Effector memory CD4-positive, alpha-beta T cell (primary cell): ENCODE data around the gene AP5S1.
"Not testable (repeated sequence)": the region's sequence is repeated elsewhere in the genome, so short reads cannot be mapped to it uniquely, and the experiment has no call there.

Source experiments
- DNase-seq, 3 donors: peaks; one replicate each; pipeline ENCODE4 v3.0.0-alpha.2; 2020
- H3K27ac ChIP-seq: 2 replicates; pipeline ENCODE4 v1.7.0; 2013; ENCODE audit warnings: mild to moderate bottlenecking, low read length, moderate library complexity; ENCODE audit not compliant: insufficient read depth, poor library complexity, severe bottlenecking
- H3K27me3 ChIP-seq: replicated peaks from 2 replicates; pipeline ENCODE4 v1.7.0; 2013; ENCODE audit warnings: mild to moderate bottlenecking, low read length; ENCODE audit not compliant: insufficient read depth, control insufficient read depth, poor library complexity, severe bottlenecking
- H3K36me3 ChIP-seq: 2 replicates; pipeline ENCODE4 v1.7.0; 2013; ENCODE audit warnings: mild to moderate bottlenecking, low read length, moderate library complexity; ENCODE audit not compliant: control insufficient read depth, insufficient read depth
- H3K4me1 ChIP-seq: 2 replicates; pipeline ENCODE4 v1.7.0; 2013; ENCODE audit warnings: low read length, mild to moderate bottlenecking; ENCODE audit not compliant: control insufficient read depth, insufficient read depth, poor library complexity, severe bottlenecking
- H3K4me3 ChIP-seq: 2 replicates; pipeline ENCODE4 v1.7.0; 2013; ENCODE audit warnings: low read length, low read depth, mild to moderate bottlenecking; ENCODE audit not compliant: insufficient read depth, poor library complexity, severe bottlenecking
- H3K9me3 ChIP-seq: 2 replicates; pipeline ENCODE4 v1.7.0; 2013; ENCODE audit warnings: mild to moderate bottlenecking, low read length, moderate library complexity; ENCODE audit not compliant: control insufficient read depth

AP5S1 gene

GRCh38 chr20:3794168-3794567, 26.2 kb upstream of the AP5S1 start:
- H3K27me3 ChIP-seq, H3K36me3 ChIP-seq, H3K27ac ChIP-seq, H3K9me3 ChIP-seq, DNase-seq, H3K4me3 ChIP-seq: not testable (repeated sequence)
- H3K4me1 ChIP-seq = peaks cover 26% of the 10 kb centered on the region

DNA sequence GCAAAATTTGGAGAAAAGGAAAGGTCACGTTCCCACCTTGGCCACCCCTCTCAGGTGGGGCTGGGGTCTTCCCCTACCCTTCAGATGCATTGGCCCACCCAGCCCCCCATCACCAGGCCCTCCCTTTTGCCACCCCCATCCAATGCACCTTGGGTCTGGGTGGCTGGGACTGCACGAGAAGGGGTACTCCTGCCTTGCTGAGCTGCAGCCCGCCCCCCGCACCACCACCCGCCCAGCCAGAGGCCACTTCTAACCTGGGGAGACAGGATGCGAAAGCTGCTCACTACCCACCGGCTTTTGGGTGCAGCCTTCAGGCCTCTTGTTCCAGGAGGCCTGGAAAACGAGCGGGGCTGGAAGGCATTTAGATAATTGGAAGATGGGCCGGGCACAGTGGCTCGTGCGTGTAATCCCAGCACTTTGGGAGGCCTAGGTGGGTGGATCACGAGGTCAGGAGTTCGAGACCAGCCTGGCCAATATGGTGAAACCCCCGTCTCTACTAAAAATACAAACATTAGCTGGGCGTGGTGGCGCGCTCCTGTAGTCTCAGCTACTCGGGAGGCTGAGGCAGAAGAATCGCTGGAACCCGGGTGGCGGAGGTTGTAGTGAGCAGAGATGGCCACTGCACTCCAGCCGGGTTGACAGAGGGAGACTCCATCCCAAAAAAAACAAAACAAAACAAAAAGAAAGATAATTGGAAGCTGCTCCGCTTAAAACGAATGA, 25.5 kb upstream of the AP5S1 start:
- peaks cover 33% of the 10 kb centered on the region for H3K4me1 ChIP-seq
- no peaks in the 10 kb centered on the region for H3K9me3 ChIP-seq
- no peak overlapping the region for H3K4me3 ChIP-seq
- peak overlapping the region; percentile 84 for H3K27ac ChIP-seq
- H3K36me3 ChIP-seq = no peaks in the 10 kb centered on the region
- H3K27me3 ChIP-seq = no peaks in the 10 kb centered on the region
- no peak for DNase-seq

DNA sequence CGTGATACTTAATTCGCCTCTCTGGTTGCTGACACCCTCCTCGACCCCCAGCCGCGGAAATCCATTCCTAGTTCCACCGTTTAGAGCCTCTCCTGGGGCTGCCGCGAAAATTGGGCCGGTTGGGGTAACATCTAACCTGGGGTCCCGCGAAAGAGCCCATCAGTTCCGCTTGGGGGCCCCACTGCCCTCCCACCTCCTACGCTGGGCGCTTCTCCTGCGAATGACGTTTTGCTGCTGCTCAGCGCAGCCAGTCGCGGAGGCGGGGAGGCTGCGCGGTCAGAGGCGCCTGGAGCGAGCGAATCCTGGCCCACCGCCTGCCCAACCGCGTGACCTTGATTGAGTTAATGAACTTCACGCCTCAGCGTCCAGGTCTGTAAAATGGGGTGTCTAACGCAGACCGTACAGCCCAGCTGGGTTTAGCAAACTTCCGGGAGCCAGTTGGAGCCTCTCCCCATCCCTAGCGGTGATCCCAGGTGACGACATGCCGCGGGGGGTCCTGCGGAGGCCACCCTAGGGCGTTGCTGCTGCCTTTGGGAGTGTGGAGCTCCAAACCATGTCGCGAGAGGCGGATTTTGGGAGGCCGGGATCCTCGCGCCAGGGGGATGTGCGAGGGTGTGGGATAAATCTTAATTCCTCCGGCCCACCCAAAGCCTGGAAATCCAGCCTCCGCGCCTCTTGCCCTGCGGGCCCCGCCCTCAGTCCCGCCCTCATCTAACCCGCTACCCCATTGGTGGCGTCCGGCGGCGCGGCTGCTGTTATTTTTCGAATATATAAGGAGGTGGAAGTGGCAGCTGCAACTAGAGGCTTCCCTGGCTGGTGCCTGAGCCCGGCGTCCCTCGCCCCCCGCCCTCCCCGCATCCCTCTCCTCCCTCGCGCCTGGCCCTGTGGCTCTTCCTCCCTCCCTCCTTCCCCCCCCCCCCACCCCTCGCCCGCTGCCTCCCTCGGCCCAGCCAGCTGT, 24.6 kb upstream of the AP5S1 start, which contains the start of gene CDC25B:
Gene CDC25B, plus strand, starts transcription at position 800 of the 958 bp plus-strand sequence. CDS start 222 bp downstream, outside the sequence.
- no peaks in the 10 kb centered on the region for H3K9me3 ChIP-seq
- peak within 1 kb of the TSS; percentile 83 for H3K4me3 ChIP-seq
- H3K27me3 ChIP-seq = no peaks in the 10 kb centered on the region
- H3K4me1 ChIP-seq = peaks cover 42% of the 10 kb centered on the region
- peak; percentile 80 to 88 (median 87) for DNase-seq
- peaks cover 6% of the 10 kb centered on the region for H3K36me3 ChIP-seq
- peak within 1 kb of the TSS; percentile 84 for H3K27ac ChIP-seq

GRCh38 chr20:3796477-3797225, 23.7 kb upstream of the AP5S1 start:
- Histone ChIP-seq H3K27ac (peak overlapping the region; percentile 65), H3K27me3 (no peaks in the 10 kb centered on the region), H3K36me3 (peaks cover 15% of the 10 kb centered on the region), H3K4me3 (peak overlapping the region; percentile 83), H3K4me1 (peaks cover 49% of the 10 kb centered on the region), H3K9me3 (no peaks in the 10 kb centered on the region)
- no peak for DNase-seq

DNA sequence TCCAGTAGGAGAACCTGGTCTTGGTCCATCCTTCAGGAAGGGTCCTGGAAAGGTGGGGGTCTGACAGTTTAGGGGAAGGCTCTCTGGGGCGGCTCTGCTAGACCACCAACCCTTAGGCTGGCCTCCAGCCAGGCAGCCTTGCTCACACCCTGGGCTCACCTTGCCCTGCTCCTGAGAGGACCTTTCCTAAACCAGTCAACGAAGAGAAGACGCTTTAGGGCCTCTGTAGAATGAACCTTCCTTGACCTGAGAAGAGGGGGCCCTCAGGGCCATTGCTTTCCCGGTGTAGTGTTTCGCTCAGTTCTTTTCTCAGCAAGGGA, 23.2 kb upstream of the AP5S1 start:
- Histone ChIP-seq H3K4me3 (peak overlapping the region; percentile 83), H3K4me1 (peaks cover 54% of the 10 kb centered on the region), H3K36me3 (peaks cover 20% of the 10 kb centered on the region), H3K27ac (peak overlapping the region; percentile 65), H3K9me3 (no peaks in the 10 kb centered on the region), H3K27me3 (no peaks in the 10 kb centered on the region)
- DNase-seq = no peak

DNA sequence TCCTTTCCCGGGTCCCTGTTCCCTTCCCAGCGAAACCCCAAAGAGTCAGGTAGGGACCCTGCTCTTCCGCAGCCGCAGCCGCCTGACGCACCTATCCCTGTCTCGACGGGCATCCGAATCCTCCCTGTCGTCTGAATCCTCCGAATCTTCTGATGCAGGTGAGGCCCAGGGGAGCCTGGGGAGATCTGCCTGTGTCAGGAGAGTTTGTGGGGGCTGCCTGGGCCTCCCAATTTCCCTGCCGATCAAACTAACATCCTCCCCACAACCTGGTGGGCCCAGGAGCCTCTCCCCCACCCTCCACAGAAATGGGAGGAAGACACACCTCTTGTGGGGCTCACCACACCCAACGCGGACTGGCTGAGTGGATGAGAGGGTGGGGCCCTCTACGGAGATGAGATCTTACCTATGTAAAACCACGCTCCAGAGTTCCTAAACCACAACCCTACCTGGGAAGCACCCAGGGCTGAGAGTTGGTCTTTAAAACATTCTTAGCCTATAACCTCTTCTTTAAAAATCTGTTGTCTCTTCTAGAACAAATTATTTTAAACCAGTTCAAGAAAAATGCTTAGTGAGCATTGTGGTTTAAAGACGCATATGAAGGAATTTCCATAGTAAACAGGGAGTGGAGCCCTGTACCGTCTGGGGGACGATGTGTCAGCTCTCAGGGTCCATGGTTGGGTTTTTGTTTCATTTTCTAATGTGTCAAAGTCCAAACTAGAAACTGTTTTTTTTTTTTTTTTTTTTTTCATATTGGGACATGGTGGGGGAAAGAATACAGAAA, 22.6 kb upstream of the AP5S1 start:
- DNase-seq = peak in 2 of 3 donors; percentile 29 to 42
- H3K4me3 ChIP-seq = peak overlapping the region; percentile 83
- H3K27me3 ChIP-seq = no peaks in the 10 kb centered on the region
- H3K27ac ChIP-seq = peak overlapping the region; percentile 65
- peaks cover 26% of the 10 kb centered on the region for H3K36me3 ChIP-seq
- peaks cover 55% of the 10 kb centered on the region for H3K4me1 ChIP-seq
- no peaks in the 10 kb centered on the region for H3K9me3 ChIP-seq

DNA sequence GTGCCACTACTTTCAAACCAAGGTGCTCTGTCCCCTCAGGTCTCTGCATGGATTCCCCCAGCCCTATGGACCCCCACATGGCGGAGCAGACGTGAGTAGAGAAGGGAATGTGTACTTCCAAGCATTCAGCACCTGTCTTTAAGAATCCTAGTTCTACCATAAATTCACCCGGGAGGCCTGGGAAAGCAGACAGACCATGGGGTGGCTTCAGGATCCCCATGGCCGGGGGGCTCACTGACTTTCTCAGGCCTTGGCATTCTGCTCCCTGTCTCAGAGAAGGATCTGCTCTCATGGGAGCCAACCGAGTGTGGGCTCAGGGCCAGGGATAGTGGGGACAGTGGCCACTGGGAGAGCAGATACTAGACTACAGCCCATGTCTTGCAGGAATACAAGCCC, 22.0 kb upstream of the AP5S1 start:
- H3K4me1 ChIP-seq = peaks cover 55% of the 10 kb centered on the region
- H3K27me3 ChIP-seq = no peaks in the 10 kb centered on the region
- DNase-seq = no peak
- H3K27ac ChIP-seq = peak overlapping the region; percentile 65
- H3K4me3 ChIP-seq = peak overlapping the region; percentile 83
- H3K36me3 ChIP-seq = peaks cover 32% of the 10 kb centered on the region
- no peaks in the 10 kb centered on the region for H3K9me3 ChIP-seq

DNA sequence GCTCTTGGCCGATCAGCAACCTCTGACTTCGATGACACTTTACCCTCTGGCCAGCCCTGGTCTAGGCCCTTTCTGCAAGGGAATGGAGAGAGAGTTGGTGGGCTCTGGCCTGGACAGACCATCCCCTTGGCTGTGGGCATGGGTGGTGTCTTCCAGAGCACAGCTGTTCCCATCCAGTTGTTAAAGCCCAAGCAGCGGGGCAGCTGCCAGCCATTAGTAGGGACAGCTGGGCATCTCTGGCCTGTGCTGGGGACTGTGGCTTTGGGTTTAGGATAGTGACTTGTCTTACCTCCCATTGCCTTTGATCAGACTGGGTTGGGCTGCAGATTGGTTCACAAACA, 21.5 kb upstream of the AP5S1 start:
- Histone ChIP-seq H3K36me3 (peaks cover 37% of the 10 kb centered on the region), H3K4me3 (peak overlapping the region; percentile 83), H3K27me3 (no peaks in the 10 kb centered on the region), H3K9me3 (no peaks in the 10 kb centered on the region), H3K4me1 (peaks cover 55% of the 10 kb centered on the region), H3K27ac (peak overlapping the region; percentile 65)
- DNase-seq = no peak

GRCh38 chr20:3800256-3800877, 20.0 kb upstream of the AP5S1 start:
- H3K27me3 ChIP-seq = no peaks in the 10 kb centered on the region
- H3K27ac ChIP-seq = peak overlapping the region; percentile 65
- DNase-seq = no peak
- H3K36me3 ChIP-seq = peaks cover 52% of the 10 kb centered on the region
- no peaks in the 10 kb centered on the region for H3K9me3 ChIP-seq
- H3K4me3 ChIP-seq = no peak overlapping the region
- H3K4me1 ChIP-seq = peaks cover 57% of the 10 kb centered on the region
